ENCODE measurements around the gene DCXR.

- TF ChIP-seq EZH2 (IDR thresholded peaks at IDR 0.05; ENCODE audit: low read depth) (no peak), CTCF (conservative IDR thresholded peaks at IDR 0.05) (no peak)
Observed at GRCh38 chr17:82049106-82049505, 11.6 kb upstream of the DCXR start.
